Fibroblast of mammary gland (primary cell): Measurements from ENCODE around the gene EXOSC9.

Source experiments
- DNase-seq: peaks from one replicate; pipeline ENCODE4 v3.0.0-alpha.2; 2010; ENCODE audit warnings: low read depth
- H3K4me3 ChIP-seq: 2 replicates; pipeline ENCODE4 v1.5.1; 2011; ENCODE audit warnings: low read depth, mild to moderate bottlenecking, low read length, moderate library complexity; ENCODE audit not compliant: control insufficient read depth
- TF ChIP-seq, protein P1 (sequence below): conservative IDR thresholded peaks from 2 replicates; pipeline ENCODE4 v1.5.1; 2011; ENCODE audit warnings: low read depth, low read length, inconsistent platforms; ENCODE audit not compliant: control insufficient read depth, insufficient read depth

Gene EXOSC9

DNA sequence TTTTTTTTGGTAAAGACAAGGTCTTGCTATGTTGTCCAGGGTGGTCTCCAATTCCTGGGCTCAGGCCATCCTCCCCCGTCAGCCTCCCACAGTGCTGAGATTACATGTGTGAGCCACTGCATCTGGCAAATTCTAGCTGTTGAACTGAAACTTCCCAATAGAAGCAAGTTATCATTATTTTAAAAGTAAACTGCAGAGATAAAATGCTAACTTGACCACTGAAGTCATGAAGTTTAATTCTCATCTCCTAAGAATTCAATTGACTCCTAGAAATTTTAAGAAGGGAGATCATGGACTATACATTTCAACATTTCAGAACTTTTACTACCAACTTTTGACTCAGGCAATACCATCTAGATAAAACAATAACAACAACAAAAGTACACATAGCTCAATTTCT lies 11.7 kb upstream of the EXOSC9 start:
- TF ChIP-seq, protein P1, sequence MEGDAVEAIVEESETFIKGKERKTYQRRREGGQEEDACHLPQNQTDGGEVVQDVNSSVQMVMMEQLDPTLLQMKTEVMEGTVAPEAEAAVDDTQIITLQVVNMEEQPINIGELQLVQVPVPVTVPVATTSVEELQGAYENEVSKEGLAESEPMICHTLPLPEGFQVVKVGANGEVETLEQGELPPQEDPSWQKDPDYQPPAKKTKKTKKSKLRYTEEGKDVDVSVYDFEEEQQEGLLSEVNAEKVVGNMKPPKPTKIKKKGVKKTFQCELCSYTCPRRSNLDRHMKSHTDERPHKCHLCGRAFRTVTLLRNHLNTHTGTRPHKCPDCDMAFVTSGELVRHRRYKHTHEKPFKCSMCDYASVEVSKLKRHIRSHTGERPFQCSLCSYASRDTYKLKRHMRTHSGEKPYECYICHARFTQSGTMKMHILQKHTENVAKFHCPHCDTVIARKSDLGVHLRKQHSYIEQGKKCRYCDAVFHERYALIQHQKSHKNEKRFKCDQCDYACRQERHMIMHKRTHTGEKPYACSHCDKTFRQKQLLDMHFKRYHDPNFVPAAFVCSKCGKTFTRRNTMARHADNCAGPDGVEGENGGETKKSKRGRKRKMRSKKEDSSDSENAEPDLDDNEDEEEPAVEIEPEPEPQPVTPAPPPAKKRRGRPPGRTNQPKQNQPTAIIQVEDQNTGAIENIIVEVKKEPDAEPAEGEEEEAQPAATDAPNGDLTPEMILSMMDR = no peak
- no peak overlapping the region for H3K4me3 ChIP-seq
- DNase-seq = no peak

DNA sequence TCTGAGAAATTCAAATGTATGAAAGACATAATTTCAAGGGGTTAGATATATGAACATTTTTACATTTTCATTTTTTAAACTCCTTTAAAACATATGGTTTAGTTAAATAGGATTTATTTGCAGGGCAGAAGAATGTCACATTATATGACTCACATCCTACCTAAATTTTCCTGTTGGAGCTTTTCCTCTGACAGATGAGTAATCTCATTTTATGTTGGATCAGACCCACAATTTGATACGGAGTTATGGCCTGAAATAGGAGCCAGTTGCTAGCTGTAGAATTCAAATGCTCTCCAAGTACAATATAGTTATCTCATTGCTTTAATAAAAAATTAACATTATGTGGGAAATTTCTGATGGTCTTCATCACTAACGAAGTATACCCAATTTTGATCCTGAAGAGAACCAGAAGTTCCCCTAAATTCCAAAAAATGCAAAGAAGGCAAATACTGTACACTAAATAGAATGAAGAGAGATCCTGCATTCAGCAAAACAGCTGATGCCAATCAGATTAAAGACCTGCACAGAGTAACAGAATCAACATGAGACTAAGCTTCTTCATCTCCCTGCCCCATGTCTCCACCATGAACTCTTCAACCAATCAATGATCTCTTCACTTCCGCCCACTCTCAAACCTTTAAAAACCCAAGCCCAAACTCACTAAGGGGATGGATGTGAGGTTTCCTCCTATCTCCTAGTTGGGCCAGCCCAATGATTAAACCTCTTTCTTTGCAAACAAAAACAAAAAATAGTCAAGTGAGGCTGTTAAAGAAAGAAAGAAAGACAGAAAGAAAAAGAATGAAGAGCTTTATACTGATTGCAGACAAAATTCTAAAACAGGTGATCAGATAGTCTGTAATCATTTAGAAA lies 10.9 kb upstream of the EXOSC9 start:
- TF ChIP-seq, protein P1 = no peak
- no peak overlapping the region for H3K4me3 ChIP-seq
- DNase-seq = peak; percentile 88

DNA sequence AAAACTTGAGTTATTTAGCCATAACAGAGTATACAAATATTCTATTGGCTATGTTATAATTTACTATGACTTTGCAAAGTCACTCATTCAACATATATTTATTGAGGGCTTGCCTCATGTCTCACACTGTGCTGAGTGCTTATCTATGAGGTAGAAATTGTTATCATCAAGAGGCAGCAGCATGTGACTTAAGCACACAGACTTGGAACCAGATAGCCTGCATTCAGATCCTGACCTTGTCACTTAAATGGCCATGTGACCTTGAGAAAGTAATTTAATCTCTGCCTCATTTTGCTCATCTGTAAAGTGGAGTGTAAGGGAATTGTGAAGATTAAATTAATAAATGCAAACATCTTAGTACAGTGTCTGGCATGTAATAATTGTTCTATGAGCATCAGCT lies 10.1 kb upstream of the EXOSC9 start:
- H3K4me3 ChIP-seq = no peak overlapping the region
- DNase-seq = no peak
- TF ChIP-seq, protein P1 = no peak

DNA sequence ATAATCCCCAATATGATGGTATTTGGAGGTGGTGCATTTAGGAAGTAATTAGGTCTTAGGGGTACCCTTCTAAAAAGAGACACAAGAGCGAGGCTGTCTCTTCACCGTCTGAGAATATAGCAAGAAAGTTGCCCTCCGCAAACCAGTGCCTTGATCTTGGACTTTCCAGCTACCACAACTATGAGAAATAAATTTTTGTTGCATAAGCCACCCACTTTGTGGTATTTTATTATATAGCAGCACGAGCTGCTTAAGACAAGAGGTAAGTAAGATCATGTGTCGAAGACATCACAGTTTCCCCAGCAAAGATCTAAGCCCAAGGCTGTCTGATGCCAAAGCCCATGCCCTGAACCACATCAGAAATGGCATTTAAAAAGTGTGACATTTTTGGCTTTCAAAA lies 9.6 kb upstream of the EXOSC9 start:
- TF ChIP-seq, protein P1 = no peak
- DNase-seq = peak; percentile 72

DNA sequence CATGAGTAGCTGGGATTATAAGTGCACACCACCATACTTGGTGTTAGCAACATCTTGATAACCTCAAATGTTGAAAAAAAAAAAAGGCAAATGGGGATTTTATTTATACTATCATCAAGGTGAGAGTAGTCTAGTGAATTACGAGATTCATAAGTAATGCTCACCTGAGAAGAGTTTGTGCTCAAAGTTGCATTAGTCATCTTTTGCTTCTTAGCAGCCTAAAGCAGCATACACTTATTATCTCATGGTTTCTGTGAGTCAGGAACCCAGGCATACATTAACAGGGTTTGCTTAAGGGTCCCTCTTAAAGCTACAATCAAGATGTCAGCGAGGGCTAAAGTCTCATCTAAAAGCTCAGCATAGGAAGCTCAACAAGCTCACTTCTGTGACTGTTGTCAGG lies 8.2 kb upstream of the EXOSC9 start:
- no peak for DNase-seq
- TF ChIP-seq, protein P1 = no peak

More for the DNA sequence above, 9.6 kb upstream of the EXOSC9 start:
- H3K4me3 ChIP-seq = no peak overlapping the region

DNA sequence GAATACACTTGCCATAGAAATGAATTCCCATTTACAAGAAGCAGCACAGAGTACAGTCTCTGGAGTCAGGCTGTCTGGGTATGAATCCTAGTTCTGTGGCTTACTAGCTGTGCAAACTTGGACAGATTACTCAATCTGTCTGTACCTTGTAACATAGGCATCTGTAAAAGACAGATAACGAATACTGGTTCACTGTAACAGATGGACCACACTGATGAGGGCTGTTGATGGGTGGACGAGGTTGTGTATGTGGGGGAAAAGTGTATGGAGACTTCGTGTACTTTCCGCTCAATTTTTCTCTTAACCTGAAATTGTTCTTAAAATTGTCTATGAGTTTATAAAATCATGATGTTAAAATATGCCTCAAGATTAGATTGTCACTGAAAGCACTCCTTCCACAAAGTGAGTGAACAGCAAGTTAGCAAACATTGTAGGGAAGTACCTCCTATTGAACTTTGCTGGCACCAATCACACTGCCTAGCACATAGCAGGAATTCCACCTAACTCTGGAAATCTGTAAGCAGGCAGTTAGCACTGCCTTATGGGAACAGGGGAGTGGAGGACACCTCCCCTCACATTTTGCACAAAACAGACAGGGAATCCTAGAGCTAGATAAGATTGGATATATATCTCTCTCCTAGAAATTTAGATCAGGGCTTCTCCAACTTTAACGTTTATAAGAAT lies 6.5 kb upstream of the EXOSC9 start:
- no peak for DNase-seq
- TF ChIP-seq, protein P1 = no peak
- no peak overlapping the region for H3K4me3 ChIP-seq

More for the DNA sequence above, 8.2 kb upstream of the EXOSC9 start:
- no peak overlapping the region for H3K4me3 ChIP-seq
